ENCODE measurements around the gene TFPT.

TFPT gene

GRCh38 chr19:54105796-54106195, 9.7 kb downstream of the TFPT start:
- Histone ChIP-seq H3K4me1 (ENCODE audit: low read length) (no peaks in the 10 kb centered on the region), H3K9ac (ENCODE audit: low read length) (no peak overlapping the region), H3K79me2 (ENCODE audit: low read length) (peaks cover 31% of the 10 kb centered on the region), H3K27me3 (replicated peaks; ENCODE audit: insufficient read depth, low read length) (0 out of 2 replicates have a peak, but pooled peaks cover under 1% of the 10 kb centered on the region), H3K4me3 (ENCODE audit: low read length) (no peak overlapping the region), H3K36me3 (replicated peaks; ENCODE audit: insufficient read depth, low read length) (no peaks in the 10 kb centered on the region), H3K9me2 (replicated peaks; ENCODE audit: insufficient read depth, low read length) (no peaks in the 10 kb centered on the region), H2AFZ (ENCODE audit: low read length) (no peak overlapping the region), H3K27ac (ENCODE audit: low read length) (no peak overlapping the region), H4K20me1 (ENCODE audit: insufficient read depth, low read length) (no peaks in the 10 kb centered on the region), H3K4me2 (ENCODE audit: low read depth, low read length) (no peak overlapping the region), H3K9me3 (replicated peaks; ENCODE audit: insufficient read depth, low read length) (no peaks in the 10 kb centered on the region), H3F3A (ENCODE audit: insufficient read depth, low read length) (no peaks in the 10 kb centered on the region)
- DNase-seq: no peak
- TF ChIP-seq CTCF (IDR thresholded peaks at IDR 0.05; ENCODE audit: low read length) (no peak), EZH2 (optimal IDR thresholded peaks at IDR 0.05; ENCODE audit: low read depth, low read length) (no peak), EZH2phosphoT487 (IDR thresholded peaks at IDR 0.05; ENCODE audit: low read length) (no peak)

- no peaks in the 10 kb centered on the region for H4K20me1 ChIP-seq (ENCODE audit: insufficient read depth, low read length)
- H3F3A ChIP-seq (ENCODE audit: insufficient read depth, low read length): no peaks in the 10 kb centered on the region
- H3K4me3 ChIP-seq (ENCODE audit: low read length): no peak overlapping the region
- peaks cover 7% of the 10 kb centered on the region; the same call in 1 of the 2 replicates for H3K27me3 ChIP-seq (replicated peaks; ENCODE audit: insufficient read depth, low read length)
- no peak overlapping the region for H3K9ac ChIP-seq (ENCODE audit: low read length)
- H3K27ac ChIP-seq (ENCODE audit: low read length): no peak overlapping the region
- TF ChIP-seq CTCF (IDR thresholded peaks at IDR 0.05; ENCODE audit: low read length) (no peak), EZH2 (optimal IDR thresholded peaks at IDR 0.05; ENCODE audit: low read depth, low read length) (no peak), EZH2phosphoT487 (IDR thresholded peaks at IDR 0.05; ENCODE audit: low read length) (no peak)
- H3K9me2 ChIP-seq (replicated peaks; ENCODE audit: insufficient read depth, low read length): no peaks in the 10 kb centered on the region
- H3K4me2 ChIP-seq (ENCODE audit: low read depth, low read length): no peak overlapping the region
- no peak overlapping the region for H2AFZ ChIP-seq (ENCODE audit: low read length)
- H3K9me3 ChIP-seq (replicated peaks; ENCODE audit: insufficient read depth, low read length): no peaks in the 10 kb centered on the region
- no peaks in the 10 kb centered on the region for H3K36me3 ChIP-seq (replicated peaks; ENCODE audit: insufficient read depth, low read length)
- no peaks in the 10 kb centered on the region for H3K4me1 ChIP-seq (ENCODE audit: low read length)
- DNase-seq: no peak
- H3K79me2 ChIP-seq (ENCODE audit: low read length): peaks cover 31% of the 10 kb centered on the region
Measured at GRCh38 chr19:54104998-54105715, 10.3 kb downstream of the TFPT start.

GRCh38 chr19:54102421-54103169, 12.9 kb downstream of the TFPT start, which contains the start of gene NDUFA3:
TSS of gene NDUFA3 (plus strand) at chr19:54102855. CDS start at chr19:54102879, 24 bp downstream.
- peak within 1 kb of the TSS; percentile 77 for H3K9ac ChIP-seq (ENCODE audit: low read length)
- peak; percentile 99 for DNase-seq
- H3K27me3 ChIP-seq (replicated peaks; ENCODE audit: insufficient read depth, low read length): peaks cover 13% of the 10 kb centered on the region
- H3K9me2 ChIP-seq (replicated peaks; ENCODE audit: insufficient read depth, low read length): no peaks in the 10 kb centered on the region
- peak within 1 kb of the TSS; percentile 97 for H3K4me2 ChIP-seq (ENCODE audit: low read depth, low read length)
- TF ChIP-seq EZH2phosphoT487 (IDR thresholded peaks at IDR 0.05; ENCODE audit: low read length) (no peak), EZH2 (optimal IDR thresholded peaks at IDR 0.05; ENCODE audit: low read depth, low read length) (no peak), CTCF (IDR thresholded peaks at IDR 0.05; ENCODE audit: low read length) (no peak)
- H3F3A ChIP-seq (ENCODE audit: insufficient read depth, low read length): no peaks in the 10 kb centered on the region
- no peaks in the 10 kb centered on the region for H3K9me3 ChIP-seq (replicated peaks; ENCODE audit: insufficient read depth, low read length)
- no peaks in the 10 kb centered on the region for H4K20me1 ChIP-seq (ENCODE audit: insufficient read depth, low read length)
- H3K79me2 ChIP-seq (ENCODE audit: low read length): peaks cover 31% of the 10 kb centered on the region
- H3K36me3 ChIP-seq (replicated peaks; ENCODE audit: insufficient read depth, low read length): no peaks in the 10 kb centered on the region
- peak within 1 kb of the TSS; percentile 92 for H3K4me3 ChIP-seq (ENCODE audit: low read length)
- H3K27ac ChIP-seq (ENCODE audit: low read length): no peak within 1 kb of the TSS
- H2AFZ ChIP-seq (ENCODE audit: low read length): peak within 1 kb of the TSS; percentile 82
- no peaks in the 10 kb centered on the region for H3K4me1 ChIP-seq (ENCODE audit: low read length)
